Measurements from ENCODE around the gene TRPM4. TPM values are rescaled to one million over a fixed set of nuclear protein-coding genes. Genes with fewer than 3 reads are reported as not detected.
A peak's percentile ranks its signal among the peaks of the same experiment; 100 is the strongest.

Gene TRPM4
- total and polyA plus RNA-seq, 2 of the 13 experiments (the other 11 are each of a cell fraction or from before 2014, with no cell fraction given): 1.9 to 4.3 TPM

DNA sequence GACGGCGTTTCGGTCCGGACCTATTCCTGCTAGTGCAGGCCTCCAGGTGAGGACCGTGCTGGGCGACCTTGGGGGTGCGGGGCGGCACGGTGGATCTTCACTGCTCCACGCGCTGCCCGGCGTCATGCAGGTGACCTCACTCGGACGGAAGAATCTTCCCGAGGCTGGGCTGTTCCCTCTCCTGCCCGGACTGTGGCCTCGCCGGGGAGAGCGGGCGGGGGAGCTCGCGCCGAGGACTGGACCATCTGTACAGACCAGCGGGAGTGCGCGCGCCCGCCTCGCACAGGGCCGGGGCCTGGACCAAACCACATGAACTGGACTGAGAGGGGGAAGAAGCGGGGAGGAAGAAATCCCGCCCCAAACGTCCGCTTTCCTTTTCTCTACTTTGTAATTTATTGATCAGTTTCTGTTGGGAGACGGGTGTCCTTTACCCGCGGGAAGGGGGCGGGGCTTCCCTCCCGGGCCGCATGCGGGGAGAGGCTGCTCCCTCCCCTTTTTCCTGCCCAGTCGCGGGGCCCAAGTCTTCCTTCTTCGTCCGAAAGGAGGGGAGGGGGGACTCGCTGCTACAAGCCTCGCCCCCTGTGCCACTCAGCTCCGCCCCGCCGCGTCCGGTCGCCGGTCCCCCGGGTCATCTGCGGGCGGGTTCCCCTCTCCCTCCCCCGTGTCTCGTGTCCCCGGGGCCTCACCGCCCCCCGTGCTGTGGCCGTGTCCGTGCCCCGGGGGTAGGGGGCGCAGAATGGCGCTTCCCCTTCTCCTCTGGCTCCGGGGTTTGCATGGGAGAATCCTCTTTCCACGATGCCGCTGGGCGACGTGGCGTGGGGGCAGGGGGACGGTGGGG, 7.3 kb upstream of the TRPM4 start (continued):
- TF ChIP-seq ZNF7 (CRISPR knock-in tag; IDR thresholded peaks at IDR 0.05) (no peak), HNRNPLL (IDR thresholded peaks at IDR 0.05; ENCODE audit: low read depth, low read length, poor library complexity, severe bottlenecking) (peak; percentile 37), ZNF616 (CRISPR knock-in tag; IDR thresholded peaks at IDR 0.05; ENCODE audit: low read depth) (peak; percentile 60; the same call in 1 of the 2 replicates), ZFX (CRISPR knock-in tag; IDR thresholded peaks at IDR 0.05; ENCODE audit: low read depth) (peak; percentile 71), ZNF570 (CRISPR knock-in tag; IDR thresholded peaks at IDR 0.05; ENCODE audit: borderline replicate concordance) (no peak), PAX8 (CRISPR knock-in tag; IDR thresholded peaks at IDR 0.05; ENCODE audit: borderline replicate concordance) (peak; percentile 61; the same call in 1 of the 2 replicates), IRX3 (CRISPR knock-in tag; IDR thresholded peaks at IDR 0.05; ENCODE audit: borderline replicate concordance, low read depth) (no peak), ZNF138 (CRISPR knock-in tag; IDR thresholded peaks at IDR 0.05; ENCODE audit: low read depth) (peak; percentile 80; the same call in 1 of the 2 replicates), ZNF556 (CRISPR knock-in tag; IDR thresholded peaks at IDR 0.05; ENCODE audit: borderline replicate concordance) (peak; percentile 45; the same call in 1 of the 2 replicates), REL (CRISPR knock-in tag; conservative IDR thresholded peaks at IDR 0.05) (0 out of 2 replicates have a peak, but pooled peaks have one; percentile 18)
- TF ChIP-seq, protein P1, sequence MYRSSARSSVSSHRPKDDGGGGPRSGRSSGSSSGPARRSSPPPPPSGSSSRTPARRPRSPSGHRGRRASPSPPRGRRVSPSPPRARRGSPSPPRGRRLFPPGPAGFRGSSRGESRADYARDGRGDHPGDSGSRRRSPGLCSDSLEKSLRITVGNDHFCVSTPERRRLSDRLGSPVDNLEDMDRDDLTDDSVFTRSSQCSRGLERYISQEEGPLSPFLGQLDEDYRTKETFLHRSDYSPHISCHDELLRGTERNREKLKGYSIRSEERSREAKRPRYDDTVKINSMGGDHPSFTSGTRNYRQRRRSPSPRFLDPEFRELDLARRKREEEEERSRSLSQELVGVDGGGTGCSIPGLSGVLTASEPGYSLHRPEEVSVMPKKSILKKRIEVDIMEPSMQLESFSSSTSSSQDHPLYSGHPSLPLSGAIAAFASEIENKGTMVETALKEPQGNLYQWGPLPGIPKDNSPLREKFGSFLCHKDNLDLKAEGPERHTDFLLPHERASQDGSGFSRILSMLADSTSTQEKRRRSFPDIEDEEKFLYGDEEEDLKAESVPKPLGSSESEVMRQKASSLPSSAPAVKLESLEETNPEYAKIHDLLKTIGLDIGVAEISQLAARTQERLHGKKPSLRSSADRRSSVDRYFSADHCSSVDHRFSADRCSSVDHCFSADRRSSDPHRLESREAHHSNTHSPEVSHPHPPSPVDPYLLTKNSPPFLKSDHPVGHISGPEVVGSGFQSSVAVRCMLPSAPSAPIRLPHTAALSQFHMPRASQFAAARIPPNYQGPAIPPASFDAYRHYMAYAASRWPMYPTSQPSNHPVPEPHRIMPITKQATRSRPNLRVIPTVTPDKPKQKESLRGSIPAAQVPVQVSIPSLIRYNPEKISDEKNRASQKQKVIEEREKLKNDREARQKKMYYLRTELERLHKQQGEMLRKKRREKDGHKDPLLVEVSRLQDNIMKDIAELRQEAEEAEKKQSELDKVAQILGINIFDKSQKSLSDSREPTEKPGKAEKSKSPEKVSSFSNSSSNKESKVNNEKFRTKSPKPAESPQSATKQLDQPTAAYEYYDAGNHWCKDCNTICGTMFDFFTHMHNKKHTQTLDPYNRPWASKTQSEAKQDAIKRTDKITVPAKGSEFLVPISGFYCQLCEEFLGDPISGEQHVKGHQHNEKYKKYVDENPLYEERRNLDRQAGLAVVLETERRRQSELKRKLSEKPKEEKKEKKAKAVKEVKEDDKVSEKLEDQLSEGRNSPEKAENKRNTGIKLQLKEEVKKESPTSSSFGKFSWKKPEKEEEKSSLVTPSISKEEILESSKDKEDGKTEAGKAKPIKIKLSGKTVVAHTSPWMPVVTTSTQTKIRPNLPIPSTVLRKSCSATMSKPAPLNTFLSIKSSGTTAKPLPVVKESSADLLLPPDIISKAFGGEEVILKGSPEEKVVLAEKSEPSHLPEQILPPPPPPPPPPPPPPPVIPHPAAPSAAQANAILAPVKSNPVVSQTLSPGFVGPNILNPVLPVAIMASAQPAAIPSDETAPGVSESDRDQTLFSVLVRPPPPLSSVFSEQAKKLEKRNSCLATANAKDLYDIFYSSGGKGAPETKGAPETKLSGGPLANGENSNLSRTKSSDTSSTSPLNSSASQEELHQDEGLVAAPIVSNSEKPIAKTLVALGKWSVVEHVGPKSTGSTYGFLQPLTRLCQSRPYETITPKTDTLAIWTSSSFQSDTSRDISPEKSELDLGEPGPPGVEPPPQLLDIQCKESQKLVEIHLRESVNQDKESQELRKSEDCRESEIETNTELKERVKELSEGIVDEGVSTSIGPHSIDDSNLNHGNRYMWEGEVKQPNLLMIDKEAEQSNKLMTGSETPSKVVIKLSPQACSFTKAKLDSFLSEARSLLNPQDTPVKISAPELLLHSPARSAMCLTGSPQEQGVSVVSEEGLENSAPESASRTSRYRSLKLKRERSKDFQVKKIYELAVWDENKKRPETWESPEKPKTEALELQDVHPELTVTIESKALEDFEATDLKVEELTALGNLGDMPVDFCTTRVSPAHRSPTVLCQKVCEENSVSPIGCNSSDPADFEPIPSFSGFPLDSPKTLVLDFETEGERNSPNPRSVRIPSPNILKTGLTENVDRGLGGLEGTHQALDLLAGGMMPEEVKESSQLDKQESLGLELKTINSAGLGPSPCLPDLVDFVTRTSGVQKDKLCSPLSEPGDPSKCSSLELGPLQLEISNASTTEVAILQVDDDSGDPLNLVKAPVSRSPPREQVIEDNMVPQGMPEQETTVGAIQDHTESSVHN (CRISPR knock-in tag; IDR thresholded peaks at IDR 0.05): 0 out of 2 replicates have a peak, but pooled peaks have one; percentile 50
- TF ChIP-seq, protein P2, sequence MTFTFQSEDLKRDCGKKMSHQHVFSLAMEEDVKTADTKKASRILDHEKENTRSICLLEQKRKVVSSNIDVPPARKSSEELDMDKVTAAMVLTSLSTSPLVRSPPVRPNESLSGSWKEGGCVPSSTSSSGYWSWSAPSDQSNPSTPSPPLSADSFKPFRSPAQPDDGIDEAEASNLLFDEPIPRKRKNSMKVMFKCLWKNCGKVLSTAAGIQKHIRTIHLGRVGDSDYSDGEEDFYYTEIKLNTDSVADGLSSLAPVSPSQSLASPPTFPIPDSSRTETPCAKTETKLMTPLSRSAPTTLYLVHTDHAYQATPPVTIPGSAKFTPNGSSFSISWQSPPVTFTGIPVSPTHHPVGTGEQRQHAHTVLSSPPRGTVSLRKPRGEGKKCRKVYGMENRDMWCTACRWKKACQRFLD (CRISPR knock-in tag; IDR thresholded peaks at IDR 0.05; ENCODE audit: borderline replicate concordance): no peak; the same call in none of the 2 replicates
- TF ChIP-seq, protein P3, sequence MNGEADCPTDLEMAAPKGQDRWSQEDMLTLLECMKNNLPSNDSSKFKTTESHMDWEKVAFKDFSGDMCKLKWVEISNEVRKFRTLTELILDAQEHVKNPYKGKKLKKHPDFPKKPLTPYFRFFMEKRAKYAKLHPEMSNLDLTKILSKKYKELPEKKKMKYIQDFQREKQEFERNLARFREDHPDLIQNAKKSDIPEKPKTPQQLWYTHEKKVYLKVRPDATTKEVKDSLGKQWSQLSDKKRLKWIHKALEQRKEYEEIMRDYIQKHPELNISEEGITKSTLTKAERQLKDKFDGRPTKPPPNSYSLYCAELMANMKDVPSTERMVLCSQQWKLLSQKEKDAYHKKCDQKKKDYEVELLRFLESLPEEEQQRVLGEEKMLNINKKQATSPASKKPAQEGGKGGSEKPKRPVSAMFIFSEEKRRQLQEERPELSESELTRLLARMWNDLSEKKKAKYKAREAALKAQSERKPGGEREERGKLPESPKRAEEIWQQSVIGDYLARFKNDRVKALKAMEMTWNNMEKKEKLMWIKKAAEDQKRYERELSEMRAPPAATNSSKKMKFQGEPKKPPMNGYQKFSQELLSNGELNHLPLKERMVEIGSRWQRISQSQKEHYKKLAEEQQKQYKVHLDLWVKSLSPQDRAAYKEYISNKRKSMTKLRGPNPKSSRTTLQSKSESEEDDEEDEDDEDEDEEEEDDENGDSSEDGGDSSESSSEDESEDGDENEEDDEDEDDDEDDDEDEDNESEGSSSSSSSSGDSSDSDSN (CRISPR knock-in tag; IDR thresholded peaks at IDR 0.05): peak; percentile 77

All from HepG2 (cell line).